ENCODE results near the gene SEPHS2.

SEPHS2 gene

GRCh38 chr16:30445408-30446202 is at the start of gene SEPHS2:
Gene SEPHS2 (minus strand): TSS chr16:30445874. CDS start chr16:30445727, 147 bp downstream.
- H3K9ac ChIP-seq (ENCODE audit: low read length in 5 of 5) = peak within 1 kb of the TSS; percentile 75 to 99 (median 97)
- H3K4me3 ChIP-seq (ENCODE audit: low read depth in 1 of 5, low read length in 5 of 5) = peak within 1 kb of the TSS; percentile 88 to 94 (median 91)
- H3K27ac ChIP-seq (ENCODE audit: low read depth, low read length) = peak within 1 kb of the TSS; percentile 94
- H3K27me3 ChIP-seq (ENCODE audit: control insufficient read depth in 5 of 5, insufficient read depth in 4 of 5, low read length in 5 of 5) = no peaks in the 10 kb centered on the region
- H3K4me1 ChIP-seq (ENCODE audit: control insufficient read depth in 5 of 5, insufficient read depth in 5 of 5, low read length in 5 of 5) = peaks cover 5 to 30% (median 24%) of the 10 kb centered on the region in 5 donors
- H3K9me3 ChIP-seq (ENCODE audit: control insufficient read depth in 5 of 5, low read length in 5 of 5) = no peaks in the 10 kb centered on the region
- peaks cover 0 to 11% (median 3%) of the 10 kb centered on the region in 5 donors for H3K36me3 ChIP-seq (ENCODE audit: control insufficient read depth in 5 of 5, insufficient read depth in 5 of 5, low read length in 5 of 5)

- Histone ChIP-seq H3K27ac (ENCODE audit: low read depth, low read length) (no peak overlapping the region), H3K9me3 (ENCODE audit: control insufficient read depth in 5 of 5, low read length in 5 of 5) (no peaks in the 10 kb centered on the region), H3K36me3 (ENCODE audit: control insufficient read depth in 5 of 5, insufficient read depth in 5 of 5, low read length in 5 of 5) (peaks cover 0 to 3% (median 0%) of the 10 kb centered on the region in 5 donors), H3K9ac (ENCODE audit: low read length in 5 of 5) (no peak overlapping the region), H3K27me3 (ENCODE audit: control insufficient read depth in 5 of 5, insufficient read depth in 4 of 5, low read length in 5 of 5) (peaks cover 0 to 11% (median 0%) of the 10 kb centered on the region in 5 donors), H3K4me3 (ENCODE audit: low read depth in 1 of 5, low read length in 5 of 5) (no peak overlapping the region), H3K4me1 (ENCODE audit: control insufficient read depth in 5 of 5, insufficient read depth in 5 of 5, low read length in 5 of 5) (peaks cover 0 to 14% (median 4%) of the 10 kb centered on the region in 5 donors)
Observed at GRCh38 chr16:30494709-30495108, 49.0 kb upstream of the SEPHS2 start.

GRCh38 chr16:30493941-30494488 is 48.3 kb upstream of the SEPHS2 start:
- H3K9me3 ChIP-seq (ENCODE audit: control insufficient read depth in 5 of 5, low read length in 5 of 5) = no peaks in the 10 kb centered on the region
- peaks cover 0 to 11% (median 0%) of the 10 kb centered on the region in 5 donors for H3K27me3 ChIP-seq (ENCODE audit: control insufficient read depth in 5 of 5, insufficient read depth in 4 of 5, low read length in 5 of 5)
- no peak overlapping the region for H3K9ac ChIP-seq (ENCODE audit: low read length in 5 of 5)
- peaks cover 0 to 3% (median 0%) of the 10 kb centered on the region in 5 donors for H3K36me3 ChIP-seq (ENCODE audit: control insufficient read depth in 5 of 5, insufficient read depth in 5 of 5, low read length in 5 of 5)
- no peak overlapping the region for H3K27ac ChIP-seq (ENCODE audit: low read depth, low read length)
- no peak overlapping the region for H3K4me3 ChIP-seq (ENCODE audit: low read depth in 1 of 5, low read length in 5 of 5)
- peaks cover 0 to 18% (median 8%) of the 10 kb centered on the region in 5 donors for H3K4me1 ChIP-seq (ENCODE audit: control insufficient read depth in 5 of 5, insufficient read depth in 5 of 5, low read length in 5 of 5)

- Histone ChIP-seq H3K27ac (ENCODE audit: low read depth, low read length) (no peak overlapping the region), H3K36me3 (ENCODE audit: control insufficient read depth in 5 of 5, insufficient read depth in 5 of 5, low read length in 5 of 5) (peaks cover 0 to 3% (median 0%) of the 10 kb centered on the region in 5 donors), H3K4me1 (ENCODE audit: control insufficient read depth in 5 of 5, insufficient read depth in 5 of 5, low read length in 5 of 5) (peaks cover 0 to 18% (median 11%) of the 10 kb centered on the region in 5 donors), H3K9ac (ENCODE audit: low read length in 5 of 5) (peak overlapping the region in 1 of 5 donors; percentile 12), H3K9me3 (ENCODE audit: control insufficient read depth in 5 of 5, low read length in 5 of 5) (no peaks in the 10 kb centered on the region), H3K27me3 (ENCODE audit: control insufficient read depth in 5 of 5, insufficient read depth in 4 of 5, low read length in 5 of 5) (peaks cover 0 to 11% (median 0%) of the 10 kb centered on the region in 5 donors), H3K4me3 (ENCODE audit: low read depth in 1 of 5, low read length in 5 of 5) (no peak overlapping the region)
Observed at GRCh38 chr16:30491744-30492308, 46.2 kb upstream of the SEPHS2 start.

DNA sequence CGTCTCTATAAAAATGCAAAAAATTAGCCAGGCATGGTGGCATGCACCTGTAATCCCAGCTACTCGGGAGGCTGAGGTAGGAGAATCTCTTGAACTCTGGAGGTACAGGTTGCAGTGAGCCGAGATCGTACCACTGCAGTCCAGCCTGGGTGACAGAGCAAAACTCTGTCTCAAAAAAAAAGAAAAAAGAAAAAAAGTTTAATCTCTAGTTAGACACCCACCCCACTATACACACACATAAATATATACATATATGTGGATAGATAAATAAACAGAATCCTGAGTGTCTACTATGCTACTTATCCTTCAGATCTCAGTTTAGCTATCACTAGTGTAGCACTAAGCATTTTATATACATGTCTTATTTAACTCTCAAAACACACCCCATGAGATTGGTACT is 45.6 kb upstream of the SEPHS2 start:
- Histone ChIP-seq H3K27ac (ENCODE audit: low read depth, low read length) (no peak overlapping the region), H3K4me1 (ENCODE audit: control insufficient read depth in 5 of 5, insufficient read depth in 5 of 5, low read length in 5 of 5) (peaks cover 0 to 18% (median 11%) of the 10 kb centered on the region in 5 donors), H3K36me3 (ENCODE audit: control insufficient read depth in 5 of 5, insufficient read depth in 5 of 5, low read length in 5 of 5) (peaks cover 0 to 3% (median 0%) of the 10 kb centered on the region in 5 donors), H3K27me3 (ENCODE audit: control insufficient read depth in 5 of 5, insufficient read depth in 4 of 5, low read length in 5 of 5) (peaks cover 0 to 10% (median 0%) of the 10 kb centered on the region in 5 donors), H3K4me3 (ENCODE audit: low read depth in 1 of 5, low read length in 5 of 5) (no peak overlapping the region), H3K9ac (ENCODE audit: low read length in 5 of 5) (no peak overlapping the region), H3K9me3 (ENCODE audit: control insufficient read depth in 5 of 5, low read length in 5 of 5) (no peaks in the 10 kb centered on the region)

GRCh38 chr16:30490210-30490609 is 44.5 kb upstream of the SEPHS2 start:
- Histone ChIP-seq H3K27me3 (ENCODE audit: control insufficient read depth in 5 of 5, insufficient read depth in 4 of 5, low read length in 5 of 5) (peaks cover 0 to 5% (median 0%) of the 10 kb centered on the region in 5 donors), H3K4me3 (ENCODE audit: low read depth in 1 of 5, low read length in 5 of 5) (no peak overlapping the region), H3K27ac (ENCODE audit: low read depth, low read length) (no peak overlapping the region), H3K4me1 (ENCODE audit: control insufficient read depth in 5 of 5, insufficient read depth in 5 of 5, low read length in 5 of 5) (peaks cover 0 to 24% (median 11%) of the 10 kb centered on the region in 5 donors), H3K9ac (ENCODE audit: low read length in 5 of 5) (no peak overlapping the region), H3K36me3 (ENCODE audit: control insufficient read depth in 5 of 5, insufficient read depth in 5 of 5, low read length in 5 of 5) (no peaks in the 10 kb centered on the region), H3K9me3 (ENCODE audit: control insufficient read depth in 5 of 5, low read length in 5 of 5) (no peaks in the 10 kb centered on the region)

GRCh38 chr16:30488764-30489605 is 43.3 kb upstream of the SEPHS2 start:
- Histone ChIP-seq H3K4me3 (ENCODE audit: low read depth in 1 of 5, low read length in 5 of 5) (no peak overlapping the region), H3K27ac (ENCODE audit: low read depth, low read length) (no peak overlapping the region), H3K27me3 (ENCODE audit: control insufficient read depth in 5 of 5, insufficient read depth in 4 of 5, low read length in 5 of 5) (peaks cover 0 to under 1% (median 0%) of the 10 kb centered on the region in 5 donors), H3K4me1 (ENCODE audit: control insufficient read depth in 5 of 5, insufficient read depth in 5 of 5, low read length in 5 of 5) (peaks cover 0 to 24% (median 11%) of the 10 kb centered on the region in 5 donors), H3K36me3 (ENCODE audit: control insufficient read depth in 5 of 5, insufficient read depth in 5 of 5, low read length in 5 of 5) (no peaks in the 10 kb centered on the region), H3K9ac (ENCODE audit: low read length in 5 of 5) (no peak overlapping the region), H3K9me3 (ENCODE audit: control insufficient read depth in 5 of 5, low read length in 5 of 5) (no peaks in the 10 kb centered on the region)

DNA sequence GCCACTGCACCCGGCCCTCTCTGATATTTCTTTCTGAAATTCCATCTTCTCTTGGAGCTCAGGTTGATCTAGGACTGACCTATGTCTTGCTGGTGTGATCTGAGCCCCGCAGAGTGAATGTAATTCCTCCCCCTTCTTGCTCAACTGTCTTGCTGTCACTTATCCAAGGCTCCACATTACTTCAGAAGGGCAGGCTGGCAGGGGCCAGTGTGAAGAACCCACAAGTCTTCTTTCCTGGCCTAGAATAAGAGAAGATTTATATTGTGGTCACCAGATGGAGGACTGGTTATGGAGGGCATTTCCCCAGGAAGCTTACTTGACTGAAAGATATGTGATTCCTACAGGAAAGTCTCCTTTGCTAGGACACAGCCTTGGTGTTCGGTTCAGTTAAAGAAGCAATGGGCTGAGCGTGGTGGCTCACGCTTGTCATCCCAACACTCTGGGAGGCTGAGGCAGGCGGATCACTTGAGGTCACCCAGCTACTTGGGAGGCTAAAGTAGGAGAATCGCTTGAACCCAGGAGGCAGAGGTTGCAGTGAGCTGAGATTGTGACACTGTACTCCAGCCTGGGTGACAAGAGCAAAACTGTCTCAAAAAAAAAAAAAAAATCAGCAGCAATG is 40.3 kb upstream of the SEPHS2 start:
- Histone ChIP-seq H3K9ac (ENCODE audit: low read length in 5 of 5) (peak overlapping the region in 1 of 5 donors; percentile 35), H3K27me3 (ENCODE audit: control insufficient read depth in 5 of 5, insufficient read depth in 4 of 5, low read length in 5 of 5) (no peaks in the 10 kb centered on the region), H3K9me3 (ENCODE audit: control insufficient read depth in 5 of 5, low read length in 5 of 5) (no peaks in the 10 kb centered on the region), H3K4me3 (ENCODE audit: low read depth in 1 of 5, low read length in 5 of 5) (no peak overlapping the region), H3K36me3 (ENCODE audit: control insufficient read depth in 5 of 5, insufficient read depth in 5 of 5, low read length in 5 of 5) (no peaks in the 10 kb centered on the region), H3K27ac (ENCODE audit: low read depth, low read length) (no peak overlapping the region), H3K4me1 (ENCODE audit: control insufficient read depth in 5 of 5, insufficient read depth in 5 of 5, low read length in 5 of 5) (peaks cover 0 to 17% (median 11%) of the 10 kb centered on the region in 5 donors)

GRCh38 chr16:30484887-30485286 is 39.2 kb upstream of the SEPHS2 start:
- no peaks in the 10 kb centered on the region for H3K27me3 ChIP-seq (ENCODE audit: control insufficient read depth in 5 of 5, insufficient read depth in 4 of 5, low read length in 5 of 5)
- no peaks in the 10 kb centered on the region for H3K9me3 ChIP-seq (ENCODE audit: control insufficient read depth in 5 of 5, low read length in 5 of 5)
- H3K27ac ChIP-seq (ENCODE audit: low read depth, low read length) = no peak overlapping the region
- no peak overlapping the region for H3K4me3 ChIP-seq (ENCODE audit: low read depth in 1 of 5, low read length in 5 of 5)
- H3K4me1 ChIP-seq (ENCODE audit: control insufficient read depth in 5 of 5, insufficient read depth in 5 of 5, low read length in 5 of 5) = peaks cover 0 to 15% (median 7%) of the 10 kb centered on the region in 5 donors
- no peak overlapping the region for H3K9ac ChIP-seq (ENCODE audit: low read length in 5 of 5)
- no peaks in the 10 kb centered on the region for H3K36me3 ChIP-seq (ENCODE audit: control insufficient read depth in 5 of 5, insufficient read depth in 5 of 5, low read length in 5 of 5)
